Activated T-cell treated with anti-CD3 and anti-CD28 coated beads, Interleukin-2, amount 50 U/mL, for 1 hour (primary cell): ENCODE data around the gene KCNMA1.

Experiments
- DNase-seq: peaks from one replicate; pipeline ENCODE4 v3.0.0-alpha.2; 2020

KCNMA1 gene

GRCh38 chr10:77504196-77504872, 133.3 kb downstream of the KCNMA1 start:
- DNase-seq, result no peak

- DNase-seq, result no peak
These were observed 135.8 kb downstream of the KCNMA1 start for GRCh38 chr10:77501846-77502261.

DNA sequence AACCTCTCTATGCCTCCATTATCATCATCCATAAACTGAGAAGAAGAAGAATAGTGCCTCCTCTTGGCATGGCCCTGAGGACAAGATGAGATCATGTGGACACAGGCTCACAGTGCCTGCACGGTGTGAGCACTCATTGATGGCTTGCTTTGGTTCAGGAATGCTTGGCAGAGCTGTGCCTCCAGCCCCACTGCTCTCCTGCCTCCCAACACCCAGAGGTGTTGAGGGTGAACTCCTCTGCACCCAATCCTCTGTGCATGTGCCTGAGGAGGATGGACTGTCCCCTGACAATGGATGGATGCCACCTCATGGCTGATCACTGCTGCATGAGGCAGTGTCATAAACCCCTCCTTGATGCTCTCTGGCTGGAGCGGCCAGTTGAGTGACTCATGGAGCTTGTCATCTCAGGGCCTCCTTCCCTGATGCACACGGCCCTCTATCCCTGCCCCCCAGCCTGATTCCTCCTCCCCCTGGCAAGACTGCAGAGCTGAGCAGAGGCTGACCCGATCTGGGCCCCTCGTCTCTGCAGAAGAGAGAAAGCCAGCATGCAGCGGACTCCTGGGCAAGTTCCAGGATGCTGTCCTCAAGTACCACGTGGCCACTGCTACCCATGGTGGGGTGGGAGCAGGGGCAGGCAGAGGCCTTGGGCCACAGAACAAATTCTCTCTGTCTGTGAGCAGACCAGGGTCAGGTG, 136.3 kb downstream of the KCNMA1 start:
- no peak for DNase-seq

DNA sequence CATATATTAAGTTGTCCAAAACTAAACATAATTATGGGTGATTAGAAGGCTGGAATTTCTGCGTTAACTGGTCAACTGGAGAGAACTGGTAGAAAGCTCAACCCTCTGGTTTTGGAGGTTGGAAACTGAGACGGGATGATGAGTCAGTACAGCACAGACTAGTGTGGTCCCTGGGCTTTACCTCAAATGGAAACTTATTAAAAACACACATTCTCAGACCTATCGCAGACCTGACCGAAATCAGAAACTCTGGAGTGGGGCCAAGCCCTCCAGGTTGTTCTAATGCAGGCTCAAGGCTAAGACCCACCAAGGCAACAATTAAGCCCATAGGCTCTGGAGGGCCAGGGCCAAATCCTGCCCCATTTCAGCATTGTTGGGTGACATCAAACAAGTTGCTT, 136.9 kb downstream of the KCNMA1 start:
- no peak for DNase-seq

- no peak for DNase-seq
These were observed 138.8 kb downstream of the KCNMA1 start for GRCh38 chr10:77498829-77499228.

GRCh38 chr10:77498210-77498609, 139.4 kb downstream of the KCNMA1 start:
- DNase-seq, result no peak

GRCh38 chr10:77497748-77498147, 139.9 kb downstream of the KCNMA1 start:
- DNase-seq, result no peak

DNA sequence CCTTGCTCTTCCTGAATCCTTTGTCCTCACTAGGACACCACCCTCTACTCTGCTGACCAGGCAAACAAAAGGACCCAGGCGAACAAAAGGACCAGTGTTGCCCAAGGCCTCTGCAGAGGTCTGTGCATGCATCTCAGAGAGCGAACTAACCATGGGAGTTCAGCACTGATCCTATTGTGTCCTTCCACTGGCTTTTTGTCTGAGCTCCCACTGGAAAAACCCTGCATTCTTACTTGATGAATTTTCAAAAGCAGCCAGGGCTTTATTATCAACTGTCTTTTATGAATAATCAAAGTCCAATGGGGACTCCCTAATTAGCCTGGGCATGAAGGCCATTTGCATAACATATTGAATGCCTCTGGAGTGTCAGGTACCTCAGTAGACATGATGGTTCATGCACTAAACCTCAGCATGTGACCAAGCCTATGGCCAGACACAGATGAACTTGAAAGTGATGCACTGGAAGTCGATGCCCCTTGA, 140.6 kb downstream of the KCNMA1 start:
- DNase-seq, result no peak

DNA sequence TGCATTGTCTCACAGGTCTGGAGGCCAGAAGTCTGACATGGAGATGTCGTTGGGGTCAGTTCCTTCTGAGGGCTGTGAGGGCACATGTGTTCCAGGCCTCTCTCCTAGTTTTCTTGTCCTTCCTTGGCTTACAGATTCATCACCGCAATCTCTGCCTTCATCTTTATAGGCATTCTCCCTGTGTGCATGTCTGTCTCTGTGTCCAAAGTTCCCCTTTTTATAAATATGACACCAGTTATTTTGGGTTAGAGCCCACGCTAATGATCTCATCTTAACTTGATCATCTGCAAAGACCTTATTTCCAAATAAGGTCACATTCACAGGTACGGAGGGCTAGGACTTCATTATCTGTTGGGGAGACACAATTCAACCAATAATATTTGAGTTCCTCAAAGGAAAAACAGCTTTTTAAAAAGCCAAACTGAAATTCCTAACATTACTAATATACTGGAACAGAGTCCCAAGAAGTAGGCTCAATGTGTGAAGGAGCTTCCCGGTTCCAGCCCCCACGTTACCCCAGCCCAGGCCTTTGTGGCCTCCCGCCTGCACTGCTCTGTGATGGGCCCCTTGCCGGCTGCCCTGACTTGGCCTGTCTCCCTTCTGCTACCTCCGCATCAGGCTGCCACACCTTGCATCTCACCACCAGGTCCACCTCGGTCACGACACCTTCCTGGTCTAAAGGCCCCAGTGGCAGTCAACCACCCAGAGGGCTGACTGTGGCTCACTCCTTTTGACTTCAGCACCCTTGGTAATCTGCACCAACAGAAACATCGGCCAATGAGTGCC, 142.7 kb downstream of the KCNMA1 start:
- DNase-seq, result no peak

GRCh38 chr10:77494327-77494726, 143.3 kb downstream of the KCNMA1 start:
- no peak for DNase-seq

GRCh38 chr10:77493851-77494261, 143.8 kb downstream of the KCNMA1 start:
- no peak for DNase-seq

GRCh38 chr10:77493239-77493806, 144.3 kb downstream of the KCNMA1 start:
- DNase-seq, result no peak

GRCh38 chr10:77492368-77492994, 145.1 kb downstream of the KCNMA1 start:
- no peak for DNase-seq

GRCh38 chr10:77490534-77491314, 146.9 kb downstream of the KCNMA1 start:
- no peak for DNase-seq

- no peak for DNase-seq
These were observed 151.1 kb downstream of the KCNMA1 start for GRCh38 chr10:77486517-77486916.

DNA sequence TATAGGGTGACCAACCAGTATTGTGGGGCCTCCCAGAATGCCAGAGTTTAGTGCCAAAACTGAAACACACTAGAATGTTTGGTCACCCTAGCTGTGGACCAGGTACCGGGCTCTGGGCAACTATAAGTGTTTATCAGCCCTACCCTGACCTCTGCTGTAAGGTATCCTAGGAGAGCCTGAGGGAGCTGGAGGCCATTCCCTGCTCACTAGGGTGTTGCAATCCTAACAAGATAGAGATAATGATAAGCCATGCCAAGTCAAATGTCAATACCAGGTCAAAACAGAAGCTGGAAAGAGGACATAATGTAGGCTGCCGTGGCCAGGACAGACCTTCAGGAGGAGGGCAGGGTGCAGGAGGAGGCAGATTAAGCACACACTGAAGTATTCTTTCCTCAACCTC, 151.8 kb downstream of the KCNMA1 start:
- DNase-seq, result no peak

DNA sequence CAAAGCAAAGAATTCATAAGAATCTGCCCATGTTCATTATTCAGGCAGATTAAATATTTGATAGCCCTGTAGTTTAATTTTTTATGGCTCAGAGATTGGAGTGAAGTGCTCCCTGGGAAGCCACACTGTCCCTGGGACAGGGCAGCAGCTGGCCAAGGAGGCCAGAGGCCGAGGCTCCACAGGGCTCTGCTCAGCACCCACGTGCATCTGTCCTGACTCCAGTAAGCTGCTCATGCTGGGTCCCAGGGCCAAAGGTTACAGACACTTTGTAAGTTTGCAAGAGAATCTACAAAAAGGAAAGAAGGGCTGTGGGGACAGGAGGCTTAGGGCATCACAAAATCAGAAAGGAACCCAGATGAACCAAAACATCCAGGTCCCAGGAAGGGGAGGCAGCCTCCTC, 155.5 kb downstream of the KCNMA1 start:
- DNase-seq, result no peak

GRCh38 chr10:77479586-77479985, 158.0 kb downstream of the KCNMA1 start:
- DNase-seq, result no peak

GRCh38 chr10:77478962-77479359, 158.6 kb downstream of the KCNMA1 start:
- no peak for DNase-seq

GRCh38 chr10:77478247-77478961, 159.2 kb downstream of the KCNMA1 start:
- DNase-seq, result no peak

DNA sequence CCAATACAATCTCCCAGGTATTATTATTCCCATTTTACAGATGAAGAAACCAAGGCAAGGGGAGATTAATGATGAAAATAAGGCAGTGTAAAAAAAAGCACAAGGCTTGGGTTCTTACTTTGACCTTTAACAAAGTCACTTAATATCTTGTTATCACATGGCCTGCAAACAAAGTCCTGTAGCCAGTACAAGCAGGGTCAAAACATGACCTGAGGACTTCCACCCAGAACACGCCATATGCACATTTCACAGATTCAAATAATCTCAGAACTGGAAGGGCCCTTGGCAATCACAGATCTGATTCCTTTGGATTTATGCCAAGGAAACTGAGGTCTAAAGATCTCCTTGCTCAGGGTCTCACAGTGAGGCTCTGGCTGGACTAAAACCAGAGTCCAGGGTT, 162.1 kb downstream of the KCNMA1 start:
- no peak for DNase-seq
